ENCODE data around the gene TUBG2. TPM values are rescaled to one million over a fixed set of nuclear protein-coding genes. Genes with fewer than 3 reads are reported as not detected.
"Not testable (repeated sequence)": the region's sequence is repeated elsewhere in the genome, so short reads cannot be mapped to it uniquely, and the experiment has no call there.

The TUBG2 gene
- total RNA-seq, 2 donors from 2014 or later = 8.9 to 11.3 TPM

- H3K36me3 Mint-ChIP-seq (ENCODE audit: low read depth) = peaks cover 2% of the 10 kb centered on the region
- no peaks in the 10 kb centered on the region for H3K27me3 Mint-ChIP-seq
- H3K9me3 ChIP-seq (ENCODE audit: control insufficient read depth, low read length, poor library complexity, severe bottlenecking) = no peaks in the 10 kb centered on the region
- DNase-seq = no peak
- no peak overlapping the region for H3K27ac Mint-ChIP-seq
- no peak overlapping the region for H3K4me3 Mint-ChIP-seq
- H3K4me1 Mint-ChIP-seq = peaks cover 2% of the 10 kb centered on the region
- no peak for ATAC-seq
These were observed 26.1 kb upstream of the TUBG2 start for GRCh38 chr17:42632949-42633444.

DNA sequence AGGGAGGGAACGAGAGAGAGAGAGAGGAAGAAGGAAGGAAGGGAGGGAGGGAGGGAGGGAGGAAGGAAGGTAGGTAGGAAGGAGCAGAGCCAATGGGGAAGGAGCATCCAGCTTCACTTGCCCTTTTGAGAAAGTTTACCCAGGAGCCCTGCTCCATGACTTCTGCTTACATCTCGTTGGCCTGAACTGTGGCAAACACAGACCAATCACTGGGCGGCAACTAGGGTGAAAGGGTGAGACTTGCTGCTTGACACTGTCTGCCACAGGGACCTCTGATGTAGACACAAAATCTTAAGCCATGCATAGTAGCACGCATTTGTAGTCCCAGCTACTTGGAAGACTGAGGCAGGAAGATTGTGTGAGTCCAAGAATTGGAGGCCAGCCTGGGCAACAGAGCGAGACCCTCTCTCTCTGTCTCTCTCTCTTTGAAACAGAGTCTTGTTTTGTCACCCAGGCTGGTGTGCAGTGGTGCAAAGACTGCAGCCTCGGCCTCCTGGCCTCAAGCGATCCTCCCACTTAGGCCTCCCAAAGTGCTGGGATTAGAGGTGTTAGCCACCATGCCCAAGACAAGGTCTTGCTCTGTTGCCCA is 19.5 kb upstream of the TUBG2 start:
- Mint-ChIP-seq H3K4me3 (no peak overlapping the region), H3K36me3 (ENCODE audit: low read depth) (no peaks in the 10 kb centered on the region), H3K27ac (no peak overlapping the region), H3K4me1 (peaks cover 5% of the 10 kb centered on the region), H3K27me3 (peaks cover 13% of the 10 kb centered on the region)
- ATAC-seq = no peak
- no peak for DNase-seq
- no peaks in the 10 kb centered on the region for H3K9me3 ChIP-seq (ENCODE audit: control insufficient read depth, low read length, poor library complexity, severe bottlenecking)

DNA sequence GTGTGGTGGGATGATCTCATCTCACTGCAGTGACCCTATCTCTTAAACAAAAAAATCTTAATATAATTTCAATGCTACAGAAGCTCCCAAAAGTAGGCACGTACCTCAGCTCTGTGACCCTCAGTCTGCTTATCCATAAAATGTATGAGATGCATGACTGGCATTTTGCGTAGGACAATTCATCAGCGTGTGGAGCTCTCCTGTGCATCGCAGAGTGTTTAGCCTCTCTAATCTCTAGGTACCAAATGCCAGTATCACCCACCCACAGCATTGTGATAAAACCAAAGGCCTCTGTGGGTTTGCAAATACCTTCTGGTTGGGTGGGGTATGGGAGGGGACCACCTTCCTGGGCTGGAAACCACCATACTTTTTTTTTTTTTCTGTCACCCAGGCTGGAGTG is 19.0 kb upstream of the TUBG2 start:
- Mint-ChIP-seq H3K4me1 (peaks cover 5% of the 10 kb centered on the region), H3K27me3 (peaks cover 14% of the 10 kb centered on the region), H3K36me3 (ENCODE audit: low read depth) (no peaks in the 10 kb centered on the region), H3K27ac (no peak overlapping the region), H3K4me3 (no peak overlapping the region)
- no peak for ATAC-seq
- no peaks in the 10 kb centered on the region for H3K9me3 ChIP-seq (ENCODE audit: control insufficient read depth, low read length, poor library complexity, severe bottlenecking)
- no peak for DNase-seq

- H3K36me3 Mint-ChIP-seq (ENCODE audit: low read depth) = no peaks in the 10 kb centered on the region
- H3K27ac Mint-ChIP-seq = no peak overlapping the region
- ATAC-seq = no peak
- peaks cover 5% of the 10 kb centered on the region for H3K4me1 Mint-ChIP-seq
- no peaks in the 10 kb centered on the region for H3K9me3 ChIP-seq (ENCODE audit: control insufficient read depth, low read length, poor library complexity, severe bottlenecking)
- peaks cover 20% of the 10 kb centered on the region for H3K27me3 Mint-ChIP-seq
- no peak overlapping the region for H3K4me3 Mint-ChIP-seq
- DNase-seq = no peak
These were observed 16.7 kb upstream of the TUBG2 start for GRCh38 chr17:42642336-42642735.

DNA sequence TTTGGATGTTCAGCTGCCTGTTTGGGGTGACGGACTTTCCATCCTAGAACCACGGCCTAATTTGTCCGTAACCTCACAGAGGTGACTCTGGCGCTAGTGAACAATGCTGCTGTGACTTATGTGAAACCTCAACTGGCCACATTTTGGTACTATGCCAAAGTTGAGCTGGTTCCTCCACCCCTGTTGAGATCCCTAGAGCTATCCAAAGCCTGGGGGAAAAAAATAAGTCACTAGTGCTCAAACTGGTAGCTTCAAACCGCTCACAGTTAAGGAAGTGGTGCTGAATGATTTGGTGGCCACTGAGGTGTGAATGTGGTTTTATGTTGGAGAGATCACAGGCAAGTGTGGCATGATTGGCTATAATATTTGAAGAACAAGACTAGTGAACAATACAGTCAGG is 11.3 kb upstream of the TUBG2 start:
- no peaks in the 10 kb centered on the region for H3K9me3 ChIP-seq (ENCODE audit: control insufficient read depth, low read length, poor library complexity, severe bottlenecking)
- no peaks in the 10 kb centered on the region for H3K36me3 Mint-ChIP-seq (ENCODE audit: low read depth)
- peaks cover 35% of the 10 kb centered on the region for H3K27me3 Mint-ChIP-seq
- peaks cover 3% of the 10 kb centered on the region for H3K4me1 Mint-ChIP-seq
- H3K27ac Mint-ChIP-seq = no peak overlapping the region
- ATAC-seq (no peak), DNase-seq (no peak)
- H3K4me3 Mint-ChIP-seq = no peak overlapping the region

DNA sequence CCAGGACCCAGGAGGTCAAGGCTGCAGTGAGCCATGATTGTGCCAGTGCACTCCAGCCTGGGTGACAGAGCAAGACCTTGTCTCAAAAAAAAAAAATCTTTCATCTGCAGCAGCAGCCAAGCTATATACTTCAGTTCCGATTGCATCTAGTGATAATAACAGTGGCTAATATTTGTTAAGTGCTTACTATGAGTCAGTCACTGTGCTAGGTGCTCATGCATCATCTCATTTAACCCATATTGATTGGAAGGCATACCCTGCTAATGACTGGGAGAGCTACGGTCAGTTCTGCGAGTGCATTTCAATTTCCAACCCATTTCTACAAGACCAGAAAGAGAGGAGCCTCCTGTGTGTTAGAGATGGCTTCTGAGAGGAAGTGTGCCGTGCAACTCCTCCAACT is 7.7 kb upstream of the TUBG2 start:
- DNase-seq = no peak
- Mint-ChIP-seq H3K27me3 (peaks cover 51% of the 10 kb centered on the region), H3K27ac (no peak overlapping the region), H3K36me3 (ENCODE audit: low read depth) (peaks cover 2% of the 10 kb centered on the region), H3K4me3 (no peak overlapping the region), H3K4me1 (peaks cover 16% of the 10 kb centered on the region)
- H3K9me3 ChIP-seq (ENCODE audit: control insufficient read depth, low read length, poor library complexity, severe bottlenecking) = no peaks in the 10 kb centered on the region
- ATAC-seq = no peak

DNA sequence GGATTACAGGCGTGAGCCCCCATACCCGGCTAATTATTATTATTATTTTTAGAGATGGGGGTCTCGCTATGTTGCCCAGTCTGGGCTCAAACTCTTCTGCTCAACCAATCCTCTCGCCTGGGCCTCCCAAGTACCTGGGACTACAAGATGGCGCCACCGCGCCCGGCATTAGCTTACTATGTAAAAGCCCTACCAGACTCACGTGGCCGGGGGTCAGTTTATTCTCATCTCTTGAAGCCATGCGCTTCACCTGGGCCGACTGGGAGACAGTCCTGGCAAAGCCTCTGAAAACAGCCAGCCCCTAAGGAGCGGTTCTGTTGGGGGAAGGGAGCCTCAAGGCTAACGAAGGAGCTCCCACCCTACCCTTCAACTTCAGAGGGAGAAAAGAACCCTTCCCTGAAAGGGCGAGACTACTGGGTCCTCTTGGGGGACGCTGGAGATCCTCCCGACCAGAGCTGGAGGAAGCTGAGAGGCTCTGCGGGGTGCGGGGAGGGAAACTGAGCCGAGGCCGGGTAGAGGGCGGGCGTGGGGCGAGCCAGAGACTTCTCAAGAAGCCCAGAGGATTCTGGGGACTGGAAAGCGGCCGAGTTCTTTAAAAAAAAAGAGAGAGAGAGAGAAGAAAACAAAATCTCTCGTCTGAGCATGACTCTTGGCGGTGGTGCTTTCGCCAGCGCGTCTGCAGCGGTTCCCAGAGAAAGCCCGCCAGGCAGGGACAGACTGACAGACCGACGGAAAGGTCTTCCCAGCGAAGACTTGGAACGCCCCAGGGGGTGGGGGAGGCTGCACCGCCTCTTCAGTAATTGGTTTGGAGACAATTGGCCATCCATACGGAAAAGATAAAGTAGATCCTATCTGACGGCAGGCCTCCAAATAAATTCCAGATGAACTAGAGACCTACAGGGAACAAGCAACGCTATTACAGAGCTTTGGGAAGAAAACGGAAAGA is 5.6 kb upstream of the TUBG2 start:
- no peak for ATAC-seq
- Mint-ChIP-seq H3K27ac (no peak overlapping the region), H3K36me3 (ENCODE audit: low read depth) (peaks cover 2% of the 10 kb centered on the region), H3K27me3 (peaks cover 42% of the 10 kb centered on the region), H3K4me3 (peak overlapping the region; percentile 53), H3K4me1 (peaks cover 21% of the 10 kb centered on the region)
- no peaks in the 10 kb centered on the region for H3K9me3 ChIP-seq (ENCODE audit: control insufficient read depth, low read length, poor library complexity, severe bottlenecking)
- DNase-seq = no peak

- Mint-ChIP-seq H3K27me3 (peaks cover 34% of the 10 kb centered on the region), H3K4me3 (no peak overlapping the region), H3K4me1 (peaks cover 30% of the 10 kb centered on the region), H3K36me3 (ENCODE audit: low read depth) (peaks cover 2% of the 10 kb centered on the region), H3K27ac (no peak overlapping the region)
- DNase-seq (no peak), ATAC-seq (no peak)
- no peaks in the 10 kb centered on the region for H3K9me3 ChIP-seq (ENCODE audit: control insufficient read depth, low read length, poor library complexity, severe bottlenecking)
These were observed 3.6 kb upstream of the TUBG2 start for GRCh38 chr17:42655528-42655927.

DNA sequence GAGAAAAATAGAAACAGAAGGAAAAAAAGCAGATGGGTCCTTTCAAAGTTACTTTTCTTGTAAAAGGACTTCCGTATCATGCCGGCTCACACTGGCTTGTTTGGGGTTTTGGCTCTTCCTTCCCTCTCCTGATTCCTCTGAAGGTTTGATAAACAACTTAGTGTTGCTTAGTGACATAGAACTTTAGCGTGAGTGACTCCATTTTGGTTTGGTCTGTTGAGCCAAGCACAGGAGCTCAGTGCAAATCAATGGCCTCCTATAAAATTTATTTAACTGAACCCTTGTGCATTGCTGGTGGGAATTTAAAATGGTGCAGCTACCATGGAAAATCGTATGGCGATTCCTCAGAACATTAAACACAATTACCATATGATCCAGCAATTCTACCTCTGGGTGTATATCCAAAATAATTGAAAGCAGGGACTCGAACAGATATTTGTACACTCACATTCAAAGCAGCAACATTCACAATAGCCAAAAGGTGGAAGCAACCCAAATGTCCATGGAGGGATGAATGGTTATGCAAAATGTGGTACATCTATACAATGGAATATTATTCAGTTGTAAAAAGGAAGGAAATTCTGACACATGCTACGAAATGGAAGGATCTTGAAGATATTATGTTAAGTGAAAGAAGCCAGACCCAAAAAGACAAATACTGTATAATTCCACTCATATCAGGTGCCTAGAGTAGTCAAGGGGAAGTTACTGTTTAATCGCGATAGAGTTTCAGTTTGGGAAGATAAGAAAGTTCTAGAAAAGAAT is 1.1 kb upstream of the TUBG2 start:
- peak overlapping the region; percentile 66 for H3K27ac Mint-ChIP-seq
- no peaks in the 10 kb centered on the region for H3K9me3 ChIP-seq (ENCODE audit: control insufficient read depth, low read length, poor library complexity, severe bottlenecking)
- H3K27me3 Mint-ChIP-seq = peaks cover 27% of the 10 kb centered on the region
- DNase-seq (no peak), ATAC-seq (no peak)
- H3K36me3 Mint-ChIP-seq (ENCODE audit: low read depth) = peaks cover 2% of the 10 kb centered on the region
- H3K4me3 Mint-ChIP-seq = peak overlapping the region; percentile 60
- H3K4me1 Mint-ChIP-seq = peaks cover 29% of the 10 kb centered on the region

GRCh38 chr17:42659932-42660274 is 819 bp downstream of the TUBG2 start:
- DNase-seq; H3K9me3 ChIP-seq (ENCODE audit: control insufficient read depth, low read length, poor library complexity, severe bottlenecking); H3K36me3 Mint-ChIP-seq (ENCODE audit: low read depth); ATAC-seq; H3K27ac Mint-ChIP-seq: not testable (repeated sequence)
- Mint-ChIP-seq H3K27me3 (peaks cover 12% of the 10 kb centered on the region), H3K4me1 (peaks cover 22% of the 10 kb centered on the region), H3K4me3 (peak overlapping the region; percentile 89)

- DNase-seq (no peak), ATAC-seq (no peak)
- H3K27me3 Mint-ChIP-seq = peaks cover 3% of the 10 kb centered on the region
- H3K9me3 ChIP-seq (ENCODE audit: control insufficient read depth, low read length, poor library complexity, severe bottlenecking) = no peaks in the 10 kb centered on the region
- H3K27ac Mint-ChIP-seq = no peak overlapping the region
- peaks cover 16% of the 10 kb centered on the region for H3K4me1 Mint-ChIP-seq
- H3K4me3 Mint-ChIP-seq = peak overlapping the region; percentile 36
- H3K36me3 Mint-ChIP-seq (ENCODE audit: low read depth) = no peaks in the 10 kb centered on the region
These were observed 1.7 kb downstream of the TUBG2 start for GRCh38 chr17:42660692-42661345.

DNA sequence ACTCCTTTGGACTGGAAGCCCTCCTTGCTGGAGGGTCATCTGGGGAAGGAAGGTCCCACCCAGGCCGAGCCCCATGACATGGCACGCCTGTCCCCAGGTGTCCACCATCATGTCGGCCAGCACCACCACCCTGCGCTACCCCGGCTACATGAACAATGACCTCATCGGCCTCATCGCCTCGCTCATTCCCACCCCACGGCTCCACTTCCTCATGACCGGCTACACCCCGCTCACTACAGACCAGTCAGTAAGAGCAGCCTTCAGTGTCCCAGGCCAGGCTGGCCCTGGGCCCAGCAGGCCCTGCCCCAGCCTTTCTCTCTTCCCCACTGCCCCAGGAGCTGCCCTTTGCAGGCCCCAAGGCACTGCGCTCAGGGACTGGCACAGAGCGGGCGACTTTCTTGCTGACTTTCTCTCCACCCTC is 6.5 kb downstream of the TUBG2 start:
- ATAC-seq (no peak), DNase-seq (no peak)
- Mint-ChIP-seq H3K4me1 (peaks cover 5% of the 10 kb centered on the region), H3K4me3 (no peak overlapping the region), H3K27me3 (no peaks in the 10 kb centered on the region), H3K27ac (no peak overlapping the region), H3K36me3 (ENCODE audit: low read depth) (peaks cover 3% of the 10 kb centered on the region)
- no peaks in the 10 kb centered on the region for H3K9me3 ChIP-seq (ENCODE audit: control insufficient read depth, low read length, poor library complexity, severe bottlenecking)

DNA sequence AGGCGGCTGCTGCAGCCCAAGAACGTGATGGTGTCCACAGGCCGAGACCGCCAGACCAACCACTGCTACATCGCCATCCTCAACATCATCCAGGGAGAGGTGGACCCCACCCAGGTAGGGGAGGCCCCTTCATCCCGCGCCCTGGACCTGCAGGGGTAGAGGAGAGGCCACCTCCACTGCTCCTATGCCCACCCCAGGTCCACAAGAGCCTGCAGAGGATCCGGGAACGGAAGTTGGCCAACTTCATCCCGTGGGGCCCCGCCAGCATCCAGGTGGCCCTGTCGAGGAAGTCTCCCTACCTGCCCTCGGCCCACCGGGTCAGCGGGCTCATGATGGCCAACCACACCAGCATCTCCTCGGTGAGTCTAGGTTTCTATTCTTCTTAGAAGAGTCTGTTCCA is 7.0 kb downstream of the TUBG2 start:
- not testable (repeated sequence) for H3K36me3 Mint-ChIP-seq (ENCODE audit: low read depth); DNase-seq; H3K4me3 Mint-ChIP-seq; H3K27ac Mint-ChIP-seq; ATAC-seq; H3K4me1 Mint-ChIP-seq; H3K9me3 ChIP-seq (ENCODE audit: control insufficient read depth, low read length, poor library complexity, severe bottlenecking); H3K27me3 Mint-ChIP-seq

Data from T-helper 17 cell (primary cell).